K562 (cell line): ENCODE results near the gene DDX46. TPM values are rescaled to one million over a fixed set of nuclear protein-coding genes. Genes with fewer than 3 reads are reported as not detected.

Source experiments
- CEBPG ChIP-seq, 3 experiments: fragments of 200-800 bp in 1 of 3; sonication (Bioruptor generic) in 1 of 3; sonication (generic) in 1 of 3; formaldehyde crosslinking in 1 of 3; IDR thresholded peaks in 2 of 3; conservative IDR thresholded peaks in 1 of 3; 2 replicates each; pipeline versions ENCODE4 v1.6.1 to v1.8.0; 2016 to 2022; ENCODE audit warnings: missing compliant biosample characterization in 2 of 3, missing genetic modification characterization in 2 of 3, mild to moderate bottlenecking in 1 of 3, missing genetic modification reagents in 1 of 3
- EP300 ChIP-seq: IDR thresholded peaks from 2 replicates; pipeline ENCODE4 v1.6.1; 2012; ENCODE audit warnings: low read length, improper control_type of control experiment
- ETV6 ChIP-seq, 3 experiments: fragments of 150-350 bp in 1 of 3; sonication (generic) in 1 of 3; formaldehyde crosslinking in 1 of 3; IDR thresholded peaks; 2 replicates each; pipeline versions ENCODE4 v1.6.1 to v1.8.0; 2014 to 2022; ENCODE audit warnings: borderline replicate concordance in 2 of 3, low read depth in 2 of 3, antibody characterized with exemption in 1 of 3, low read length in 1 of 3, mild to moderate bottlenecking in 1 of 3, missing genetic modification reagents in 1 of 3
- FOXK1 ChIP-seq: sonication (generic); formaldehyde crosslinking; IDR thresholded peaks from 2 replicates; pipeline ENCODE4 v1.8.0; 2022; ENCODE audit warnings: missing genetic modification reagents, mild to moderate bottlenecking, borderline replicate concordance
- GATAD2B ChIP-seq: fragments of 450-650 bp; IDR thresholded peaks from 2 replicates; pipeline ENCODE4 v1.6.1; 2017; ENCODE audit warnings: mild to moderate bottlenecking, borderline replicate concordance
- HMGN3 ChIP-seq: IDR thresholded peaks from 2 replicates; pipeline ENCODE4 v1.6.1; 2011; ENCODE audit warnings: borderline replicate concordance, low read depth, mild to moderate bottlenecking, mixed read lengths, low read length; ENCODE audit not compliant: insufficient read length; ENCODE audit errors: extremely low read depth
- ILK ChIP-seq: fragments of 450-650 bp; IDR thresholded peaks from 2 replicates; pipeline ENCODE4 v1.6.1; 2016; ENCODE audit warnings: missing genetic modification characterization, low read depth, mild to moderate bottlenecking, missing compliant biosample characterization, moderate library complexity, borderline replicate concordance
- L3MBTL2 ChIP-seq: fragments of 450-650 bp; IDR thresholded peaks from 2 replicates; pipeline ENCODE4 v1.6.1; 2016; ENCODE audit warnings: mild to moderate bottlenecking, moderate library complexity
- LEF1 ChIP-seq: fragments of 450-650 bp; IDR thresholded peaks from 2 replicates; pipeline ENCODE4 v1.6.1; 2016; ENCODE audit warnings: mild to moderate bottlenecking
- RUNX1 ChIP-seq: sonication (generic); IDR thresholded peaks from 2 replicates; pipeline ENCODE4 v1.6.1; 2016; ENCODE audit warnings: antibody characterized with exemption, low read depth
- STAT5A ChIP-seq: IDR thresholded peaks from 2 replicates; pipeline ENCODE4 v1.6.1; 2012; ENCODE audit warnings: low read length, inconsistent platforms, borderline replicate concordance
- TAF9B ChIP-seq: fragments of 450-650 bp; IDR thresholded peaks from 2 replicates; pipeline ENCODE4 v1.6.1; 2018; ENCODE audit warnings: mild to moderate bottlenecking; ENCODE audit not compliant: partially characterized antibody
- TARDBP ChIP-seq: fragments of 450-650 bp; IDR thresholded peaks from 2 replicates; pipeline ENCODE4 v1.6.1; 2016
- ZFP36 ChIP-seq: fragments of 150-350 bp; IDR thresholded peaks from 2 replicates; pipeline ENCODE4 v1.6.1; 2018; ENCODE audit warnings: low read length, low read depth; ENCODE audit not compliant: partially characterized antibody
- ZNF143 ChIP-seq: sonication (generic); formaldehyde crosslinking; IDR thresholded peaks from 2 replicates; pipeline ENCODE4 v1.9.0; 2022; ENCODE audit warnings: mild to moderate bottlenecking, missing genetic modification reagents
- ZNF584 ChIP-seq: fragments of 200-800 bp; sonication (Bioruptor generic); IDR thresholded peaks from 2 replicates; pipeline ENCODE4 v1.6.1; 2016; ENCODE audit warnings: low read depth, mild to moderate bottlenecking, missing genetic modification characterization, missing compliant biosample characterization
- polyA plus RNA-seq, 8 experiments: library from polyadenylated mRNA; depleted of rRNA in 4 of 8; stranded (reverse) in 5 of 8; unstranded in 3 of 8; fragments of >200 nt; fragmentation: Nextera tagmentation in 2 of 8; fragmentation: Illumina TruSeq in 1 of 8; extraction: Ambion mirVana in 2 of 8; extraction: Trizol in 1 of 8; gene quantifications; 2 replicates each; pipeline versions ENCODE4 v1.2.1 to v1.2.3, GENCODE V29; 2011 to 2014; ENCODE audit warnings: inconsistent platforms in 1 of 8, missing spikeins in 1 of 8
- total RNA-seq, 7 experiments: library from RNA; depleted of rRNA in 6 of 7; stranded (reverse); fragments of >200 nt in 6 of 7; fragmentation: Illumina TruSeq in 2 of 7; extraction: Trizol in 2 of 7; gene quantifications; 2 replicates each; pipeline versions ENCODE4 v1.2.1 to v1.2.3, GENCODE V29; 2011 to 2021; ENCODE audit warnings: low replicate concordance in 1 of 7
- TF ChIP-seq, protein P1 (sequence below): sonication (generic); formaldehyde crosslinking; IDR thresholded peaks from 2 replicates; pipeline ENCODE4 v1.8.1; 2023; ENCODE audit warnings: mild to moderate bottlenecking, missing genetic modification reagents
- TF ChIP-seq, protein P2 (sequence below): sonication (generic); formaldehyde crosslinking; IDR thresholded peaks from 2 replicates; pipeline ENCODE4 v1.5.0; 2020; ENCODE audit warnings: missing genetic modification reagents
- TF ChIP-seq, protein P3 (sequence below): fragments of 250-450 bp; sonication (Bioruptor Pico); IDR thresholded peaks from 2 replicates; pipeline ENCODE4 v1.8.0; 2021; ENCODE audit warnings: borderline replicate concordance, mild to moderate bottlenecking, moderate library complexity; ENCODE audit not compliant: poor library complexity, severe bottlenecking
- TF ChIP-seq, protein P4 (sequence below): fragments of 450-650 bp; IDR thresholded peaks from 2 replicates; pipeline ENCODE4 v1.6.1; 2016; ENCODE audit warnings: antibody characterized with exemption

Gene DDX46
- total and polyA plus RNA-seq, 9 of the 15 experiments (the other 6 are each of a cell fraction or from before 2014, with no cell fraction given): 26.2 to 99.0 (median 76.4) TPM

DNA sequence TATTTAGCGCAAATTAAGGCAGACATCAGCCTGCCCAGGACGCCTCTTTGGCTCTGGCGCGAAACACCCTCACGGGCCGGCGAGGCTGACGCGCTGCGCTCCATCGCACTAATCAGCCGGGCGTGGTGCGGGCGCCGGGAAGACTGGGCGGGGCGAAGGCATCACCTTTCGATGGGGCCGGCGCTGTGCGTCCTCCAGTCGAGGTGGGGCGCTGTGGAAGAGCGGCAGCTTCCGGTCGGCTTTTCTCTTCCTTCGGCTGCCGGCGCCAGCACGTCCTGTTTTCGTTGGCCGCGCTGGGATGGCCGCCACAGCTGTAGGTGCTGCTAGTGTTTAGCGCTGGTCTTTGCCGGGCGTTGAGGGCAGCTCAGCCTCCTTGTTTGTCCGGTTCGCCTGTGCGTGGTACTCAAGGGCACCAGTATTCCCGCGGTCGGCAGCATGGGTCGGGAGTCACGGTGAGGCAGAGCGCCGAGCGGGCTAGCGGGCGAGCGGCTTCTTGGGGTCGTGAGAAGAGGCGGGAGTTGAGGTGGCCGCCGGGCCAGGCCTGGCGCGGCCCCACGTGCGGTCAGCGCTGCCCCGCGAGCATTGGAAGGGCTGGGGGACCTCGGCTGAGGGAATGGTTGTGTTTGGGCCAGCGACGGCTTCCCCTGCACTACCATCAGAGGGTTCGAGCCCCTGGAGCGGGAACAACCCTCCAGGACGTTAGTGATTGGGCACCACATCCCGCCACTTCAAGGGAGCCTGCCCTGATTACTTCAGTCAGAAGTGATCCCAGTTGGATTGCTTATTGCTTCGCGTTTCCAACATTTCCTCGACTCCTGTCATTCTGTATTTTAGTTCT, at the start of gene DDX46 (continued):
- TF ChIP-seq, protein P1, sequence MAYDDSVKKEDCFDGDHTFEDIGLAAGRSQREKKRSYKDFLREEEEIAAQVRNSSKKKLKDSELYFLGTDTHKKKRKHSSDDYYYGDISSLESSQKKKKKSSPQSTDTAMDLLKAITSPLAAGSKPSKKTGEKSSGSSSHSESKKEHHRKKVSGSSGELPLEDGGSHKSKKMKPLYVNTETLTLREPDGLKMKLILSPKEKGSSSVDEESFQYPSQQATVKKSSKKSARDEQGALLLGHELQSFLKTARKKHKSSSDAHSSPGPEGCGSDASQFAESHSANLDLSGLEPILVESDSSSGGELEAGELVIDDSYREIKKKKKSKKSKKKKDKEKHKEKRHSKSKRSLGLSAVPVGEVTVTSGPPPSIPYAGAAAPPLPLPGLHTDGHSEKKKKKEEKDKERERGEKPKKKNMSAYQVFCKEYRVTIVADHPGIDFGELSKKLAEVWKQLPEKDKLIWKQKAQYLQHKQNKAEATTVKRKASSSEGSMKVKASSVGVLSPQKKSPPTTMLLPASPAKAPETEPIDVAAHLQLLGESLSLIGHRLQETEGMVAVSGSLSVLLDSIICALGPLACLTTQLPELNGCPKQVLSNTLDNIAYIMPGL (CRISPR knock-in tag): peak; percentile 92
- TF ChIP-seq ILK (no peak), ZNF584 (CRISPR knock-in tag) (0 out of 2 replicates have a peak, but pooled peaks have one; percentile 12), GATAD2B (peak; percentile 26; the same call in 1 of the 2 replicates), CEBPG (CRISPR knock-in tag; IDR thresholded peaks at IDR 0.05) (peak; percentile 45; the same call in 1 of the 2 replicates), CEBPG (tag; conservative IDR thresholded peaks at IDR 0.05 in 1 of 2, IDR thresholded peaks at IDR 0.05 in 1 of 2) (no peak), FOXK1 (0 out of 2 replicates have a peak, but pooled peaks have one; percentile 7), STAT5A (peak; percentile 19; the same call in 1 of the 2 replicates), TARDBP (peak; percentile 13; the same call in 1 of the 2 replicates), LEF1 (peak; percentile 9; the same call in 1 of the 2 replicates), ZNF143 (CRISPR knock-in tag) (peak; percentile 36; the same call in 1 of the 2 replicates), TAF9B (peak; percentile 93), RUNX1 (0 out of 2 replicates have a peak, but pooled peaks have one; percentile 46), HMGN3 (peak; percentile 89), ZFP36 (peak; percentile 92), ETV6 (IDR thresholded peaks at IDR 0.05; ENCODE audit: borderline replicate concordance in 1 of 2, low read depth in 2 of 2, low read length in 1 of 2) (peak in 1 of 2 experiments; percentile 22; a peak in 1 of 4 replicates), ETV6 (CRISPR knock-in tag; IDR thresholded peaks at IDR 0.05; ENCODE audit: borderline replicate concordance) (no peak; the same call in 1 of the 2 replicates), EP300 (0 out of 2 replicates have a peak, but pooled peaks have one; percentile 26), L3MBTL2 (peak; percentile 93)
- TF ChIP-seq, protein P2, sequence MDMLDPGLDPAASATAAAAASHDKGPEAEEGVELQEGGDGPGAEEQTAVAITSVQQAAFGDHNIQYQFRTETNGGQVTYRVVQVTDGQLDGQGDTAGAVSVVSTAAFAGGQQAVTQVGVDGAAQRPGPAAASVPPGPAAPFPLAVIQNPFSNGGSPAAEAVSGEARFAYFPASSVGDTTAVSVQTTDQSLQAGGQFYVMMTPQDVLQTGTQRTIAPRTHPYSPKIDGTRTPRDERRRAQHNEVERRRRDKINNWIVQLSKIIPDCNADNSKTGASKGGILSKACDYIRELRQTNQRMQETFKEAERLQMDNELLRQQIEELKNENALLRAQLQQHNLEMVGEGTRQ: no peak
- TF ChIP-seq, protein P3, sequence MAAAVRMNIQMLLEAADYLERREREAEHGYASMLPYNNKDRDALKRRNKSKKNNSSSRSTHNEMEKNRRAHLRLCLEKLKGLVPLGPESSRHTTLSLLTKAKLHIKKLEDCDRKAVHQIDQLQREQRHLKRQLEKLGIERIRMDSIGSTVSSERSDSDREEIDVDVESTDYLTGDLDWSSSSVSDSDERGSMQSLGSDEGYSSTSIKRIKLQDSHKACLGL (CRISPR knock-in tag): peak; percentile 29
- TF ChIP-seq, protein P4, sequence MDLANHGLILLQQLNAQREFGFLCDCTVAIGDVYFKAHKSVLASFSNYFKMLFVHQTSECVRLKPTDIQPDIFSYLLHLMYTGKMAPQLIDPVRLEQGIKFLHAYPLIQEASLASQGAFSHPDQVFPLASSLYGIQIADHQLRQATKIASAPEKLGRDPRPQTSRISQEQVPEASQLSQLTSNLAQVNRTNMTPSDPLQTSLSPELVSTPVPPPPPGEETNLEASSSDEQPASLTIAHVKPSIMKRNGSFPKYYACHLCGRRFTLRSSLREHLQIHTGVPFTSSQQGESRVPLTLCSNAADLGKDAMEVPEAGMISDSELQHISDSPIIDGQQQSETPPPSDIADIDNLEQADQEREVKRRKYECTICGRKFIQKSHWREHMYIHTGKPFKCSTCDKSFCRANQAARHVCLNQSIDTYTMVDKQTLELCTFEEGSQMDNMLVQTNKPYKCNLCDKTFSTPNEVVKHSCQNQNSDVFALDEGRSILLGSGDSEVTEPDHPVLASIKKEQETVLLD: peak; percentile 71
